BE2C (cell line): ENCODE data around the gene GRIA1.

Experiments used
- DNase-seq: peaks from one replicate; pipeline ENCODE4 v3.0.0-alpha.2; 2020
- H3K27me3 ChIP-seq: fragments of 250-450 bp; sonication (Bioruptor Pico); 2 replicates; pipeline ENCODE4 v1.5.1; 2020; ENCODE audit warnings: mild to moderate bottlenecking
- H3K36me3 ChIP-seq: fragments of 250-450 bp; sonication (Bioruptor Pico); 2 replicates; pipeline ENCODE4 v1.5.1; 2020; ENCODE audit warnings: mild to moderate bottlenecking
- H3K4me1 ChIP-seq: fragments of 250-450 bp; sonication (Bioruptor Pico); 2 replicates; pipeline ENCODE4 v1.5.1; 2020
- H3K4me3 ChIP-seq: 2 replicates; pipeline ENCODE4 v1.5.1; 2011; ENCODE audit warnings: low read depth, low read length
- H3K9me3 ChIP-seq: fragments of 250-450 bp; sonication (Bioruptor Pico); 2 replicates; pipeline ENCODE4 v1.5.1; 2020
- TF ChIP-seq, protein P1 (sequence below): IDR thresholded peaks from 2 replicates; pipeline ENCODE4 v1.5.1; 2012; ENCODE audit warnings: mild to moderate bottlenecking, low read depth, low read length

The GRIA1 gene

DNA sequence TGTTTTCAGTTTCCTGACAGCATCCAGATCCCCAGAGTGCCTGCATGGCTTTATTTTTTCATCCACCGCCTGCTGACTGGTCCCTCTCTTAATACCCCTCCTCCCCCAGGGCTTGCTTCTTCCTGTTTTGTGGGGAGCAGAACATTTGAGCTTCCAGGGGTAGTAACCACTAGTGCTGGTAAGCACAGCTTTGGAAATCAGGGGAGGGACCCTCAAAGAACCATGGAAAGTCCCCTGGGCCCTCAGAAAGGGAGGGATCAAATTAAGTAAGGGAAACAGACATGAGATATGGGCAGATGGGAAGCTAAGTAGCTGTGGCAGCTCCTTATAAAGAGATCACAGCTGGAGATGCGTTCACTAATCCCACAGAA is 26.8 kb downstream of the GRIA1 start:
- Histone ChIP-seq H3K36me3 (no peaks in the 10 kb centered on the region), H3K4me1 (no peaks in the 10 kb centered on the region), H3K27me3 (no peaks in the 10 kb centered on the region), H3K4me3 (no peak overlapping the region), H3K9me3 (no peaks in the 10 kb centered on the region)
- DNase-seq: peak; percentile 8
- TF ChIP-seq, protein P1, sequence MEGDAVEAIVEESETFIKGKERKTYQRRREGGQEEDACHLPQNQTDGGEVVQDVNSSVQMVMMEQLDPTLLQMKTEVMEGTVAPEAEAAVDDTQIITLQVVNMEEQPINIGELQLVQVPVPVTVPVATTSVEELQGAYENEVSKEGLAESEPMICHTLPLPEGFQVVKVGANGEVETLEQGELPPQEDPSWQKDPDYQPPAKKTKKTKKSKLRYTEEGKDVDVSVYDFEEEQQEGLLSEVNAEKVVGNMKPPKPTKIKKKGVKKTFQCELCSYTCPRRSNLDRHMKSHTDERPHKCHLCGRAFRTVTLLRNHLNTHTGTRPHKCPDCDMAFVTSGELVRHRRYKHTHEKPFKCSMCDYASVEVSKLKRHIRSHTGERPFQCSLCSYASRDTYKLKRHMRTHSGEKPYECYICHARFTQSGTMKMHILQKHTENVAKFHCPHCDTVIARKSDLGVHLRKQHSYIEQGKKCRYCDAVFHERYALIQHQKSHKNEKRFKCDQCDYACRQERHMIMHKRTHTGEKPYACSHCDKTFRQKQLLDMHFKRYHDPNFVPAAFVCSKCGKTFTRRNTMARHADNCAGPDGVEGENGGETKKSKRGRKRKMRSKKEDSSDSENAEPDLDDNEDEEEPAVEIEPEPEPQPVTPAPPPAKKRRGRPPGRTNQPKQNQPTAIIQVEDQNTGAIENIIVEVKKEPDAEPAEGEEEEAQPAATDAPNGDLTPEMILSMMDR: no peak

DNA sequence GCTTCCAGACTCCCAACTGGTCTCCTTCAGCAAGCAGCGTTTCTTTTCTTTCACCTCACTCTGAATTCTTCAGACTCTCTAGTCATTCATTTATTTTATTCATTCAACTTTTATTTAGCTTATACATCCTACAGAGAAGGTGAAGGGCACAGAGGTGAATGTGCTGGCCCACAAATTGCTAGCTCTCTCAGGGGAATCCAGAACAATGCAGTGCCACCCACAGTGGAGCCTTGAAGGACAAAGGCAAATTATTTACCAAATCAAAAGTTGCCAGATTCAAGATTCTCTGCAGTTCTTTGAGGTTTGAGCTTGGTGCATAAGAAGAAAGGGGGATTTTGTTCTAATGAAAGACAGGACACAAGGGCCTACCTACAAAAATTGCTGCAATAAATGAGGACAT is 29.7 kb downstream of the GRIA1 start:
- Histone ChIP-seq H3K36me3 (no peaks in the 10 kb centered on the region), H3K4me1 (no peaks in the 10 kb centered on the region), H3K27me3 (no peaks in the 10 kb centered on the region), H3K9me3 (no peaks in the 10 kb centered on the region), H3K4me3 (no peak overlapping the region)
- TF ChIP-seq, protein P1: no peak
- DNase-seq: no peak

DNA sequence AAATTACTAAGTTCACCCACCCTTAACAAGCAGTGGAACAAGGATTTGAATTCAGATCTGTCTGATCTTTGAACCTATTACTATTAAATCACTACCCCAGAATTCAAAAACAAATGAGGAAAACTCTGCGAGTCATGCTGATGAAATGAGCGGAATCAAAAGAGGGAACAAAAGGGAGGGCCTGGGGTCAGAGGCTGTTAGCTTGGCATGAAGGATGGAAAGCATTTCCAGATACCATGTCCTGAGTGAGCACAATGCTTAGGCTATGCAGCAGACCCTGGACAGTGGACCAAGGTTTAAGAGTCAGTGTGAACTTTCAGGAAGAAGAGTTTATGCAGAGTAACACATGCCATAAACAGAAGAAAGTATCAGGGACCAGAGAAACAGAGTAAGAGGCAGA is 30.5 kb downstream of the GRIA1 start:
- DNase-seq: no peak
- Histone ChIP-seq H3K4me3 (no peak overlapping the region), H3K4me1 (no peaks in the 10 kb centered on the region), H3K27me3 (no peaks in the 10 kb centered on the region), H3K9me3 (no peaks in the 10 kb centered on the region), H3K36me3 (no peaks in the 10 kb centered on the region)
- TF ChIP-seq, protein P1: no peak

DNA sequence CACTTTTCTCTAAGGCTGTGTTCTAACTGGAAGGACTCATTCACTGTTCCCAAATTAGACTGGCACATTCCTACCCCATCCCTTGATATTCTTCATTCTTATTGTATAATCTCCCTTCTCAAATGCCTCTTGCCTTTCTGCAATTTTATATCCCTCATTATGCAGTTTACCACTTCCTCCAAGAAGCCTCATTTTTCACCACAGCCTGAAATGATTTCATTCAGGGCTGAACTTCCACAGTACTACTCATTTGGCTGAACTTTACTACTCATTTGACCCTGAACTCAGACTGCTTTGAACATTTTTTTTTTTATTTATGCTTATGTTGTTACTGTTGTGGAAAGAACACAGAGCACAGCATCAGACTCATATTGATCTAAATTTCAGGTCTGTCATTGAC is 32.7 kb downstream of the GRIA1 start:
- Histone ChIP-seq H3K4me1 (no peaks in the 10 kb centered on the region), H3K36me3 (no peaks in the 10 kb centered on the region), H3K4me3 (no peak overlapping the region), H3K9me3 (no peaks in the 10 kb centered on the region), H3K27me3 (no peaks in the 10 kb centered on the region)
- TF ChIP-seq, protein P1: no peak
- DNase-seq: no peak

DNA sequence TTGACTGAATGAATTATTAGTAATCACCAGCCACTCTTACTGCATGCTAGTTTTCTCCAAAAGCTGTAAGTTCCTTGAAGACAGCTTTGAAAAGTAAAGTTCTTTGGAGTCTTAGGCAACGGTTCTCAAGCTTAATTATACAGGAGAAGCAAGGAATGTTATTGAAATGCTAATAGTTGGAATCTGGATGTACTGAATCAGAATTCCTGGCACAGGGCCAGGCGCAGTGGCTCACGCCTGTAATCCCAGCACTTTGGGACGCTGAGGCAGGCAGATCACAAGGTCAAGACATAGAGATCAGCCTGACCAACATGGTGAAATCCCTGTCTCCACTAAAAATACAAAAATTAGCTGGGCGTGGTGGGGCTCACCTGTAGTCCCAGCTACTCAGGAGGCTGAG is 33.4 kb downstream of the GRIA1 start:
- no peak for DNase-seq
- Histone ChIP-seq H3K4me3 (no peak overlapping the region), H3K9me3 (no peaks in the 10 kb centered on the region), H3K4me1 (no peaks in the 10 kb centered on the region), H3K36me3 (no peaks in the 10 kb centered on the region), H3K27me3 (no peaks in the 10 kb centered on the region)
- TF ChIP-seq, protein P1: no peak

DNA sequence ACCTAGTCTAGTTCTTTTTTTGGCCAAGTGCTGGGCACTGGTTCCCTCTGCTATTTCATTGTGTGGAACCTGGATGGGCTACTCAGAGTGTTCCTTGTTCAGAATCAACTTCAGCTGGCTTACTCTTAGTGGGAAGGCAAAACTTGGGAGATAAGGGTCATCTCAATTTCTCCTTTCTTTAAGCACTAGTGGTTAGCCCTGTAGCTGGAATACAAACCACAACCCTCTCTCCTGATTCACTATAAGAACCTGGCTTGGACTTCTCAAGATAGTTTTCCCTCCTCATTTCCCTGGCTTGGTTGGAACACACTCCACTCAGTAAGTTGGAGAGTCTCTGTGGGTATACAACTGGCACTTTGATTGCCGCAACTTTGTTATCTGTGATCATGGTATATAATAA is 35.1 kb downstream of the GRIA1 start:
- TF ChIP-seq, protein P1: no peak
- no peaks in the 10 kb centered on the region for H3K9me3 ChIP-seq
- H3K4me1 ChIP-seq: no peaks in the 10 kb centered on the region
- no peaks in the 10 kb centered on the region for H3K36me3 ChIP-seq
- H3K27me3 ChIP-seq: no peaks in the 10 kb centered on the region
- H3K4me3 ChIP-seq: no peak overlapping the region
- DNase-seq: no peak
